Sigmoid colon (tissue), 3 donors: ENCODE measurements around the gene EPHA8.

Experiments
- POLR2A ChIP-seq, 2 donors: fragments of 450-650 bp; IDR thresholded peaks; one replicate each; pipeline ENCODE4 v1.6.1; 2016; ENCODE audit warnings: antibody characterized with exemption in 2 of 2, mild to moderate bottlenecking in 2 of 2, moderate library complexity in 2 of 2
- TF ChIP-seq, protein P1 (sequence below), 4 experiments: fragments of 450-650 bp in 3 of 4; fragments of 200-600 bp in 1 of 4; IDR thresholded peaks; one replicate each; pipeline ENCODE4 v1.5.1; 2016 to 2019; ENCODE audit warnings: antibody characterized with exemption in 4 of 4, mild to moderate bottlenecking in 3 of 4, moderate library complexity in 2 of 4

GRCh38 chr1:22619252-22619651, 56.0 kb downstream of the EPHA8 start:
- TF ChIP-seq, protein P1, sequence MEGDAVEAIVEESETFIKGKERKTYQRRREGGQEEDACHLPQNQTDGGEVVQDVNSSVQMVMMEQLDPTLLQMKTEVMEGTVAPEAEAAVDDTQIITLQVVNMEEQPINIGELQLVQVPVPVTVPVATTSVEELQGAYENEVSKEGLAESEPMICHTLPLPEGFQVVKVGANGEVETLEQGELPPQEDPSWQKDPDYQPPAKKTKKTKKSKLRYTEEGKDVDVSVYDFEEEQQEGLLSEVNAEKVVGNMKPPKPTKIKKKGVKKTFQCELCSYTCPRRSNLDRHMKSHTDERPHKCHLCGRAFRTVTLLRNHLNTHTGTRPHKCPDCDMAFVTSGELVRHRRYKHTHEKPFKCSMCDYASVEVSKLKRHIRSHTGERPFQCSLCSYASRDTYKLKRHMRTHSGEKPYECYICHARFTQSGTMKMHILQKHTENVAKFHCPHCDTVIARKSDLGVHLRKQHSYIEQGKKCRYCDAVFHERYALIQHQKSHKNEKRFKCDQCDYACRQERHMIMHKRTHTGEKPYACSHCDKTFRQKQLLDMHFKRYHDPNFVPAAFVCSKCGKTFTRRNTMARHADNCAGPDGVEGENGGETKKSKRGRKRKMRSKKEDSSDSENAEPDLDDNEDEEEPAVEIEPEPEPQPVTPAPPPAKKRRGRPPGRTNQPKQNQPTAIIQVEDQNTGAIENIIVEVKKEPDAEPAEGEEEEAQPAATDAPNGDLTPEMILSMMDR (IDR thresholded peaks at IDR 0.05): no peak
- TF ChIP-seq POLR2A (IDR thresholded peaks at IDR 0.05): no peak
